Fibroblast of skin of scalp (primary cell): Measurements from ENCODE around the gene IQSEC1. TPM values are rescaled to one million over a fixed set of nuclear protein-coding genes. Genes with fewer than 3 reads are reported as not detected.
A peak's percentile ranks its signal among the peaks of the same experiment; 100 is the strongest.

Source experiments
- DNase-seq: peaks from one replicate; pipeline ENCODE4 v3.0.0-alpha.2; 2013
- polyA plus RNA-seq, 2 experiments: library from polyadenylated mRNA; unstranded; fragments of 120-200 nt; gene quantifications; one replicate each; pipeline ENCODE4 v1.2.1, GENCODE V29; 2013; ENCODE audit not compliant: insufficient read length in 2 of 2

IQSEC1 gene
- polyA plus RNA-seq (2013, experiment 1 of 2; ENCODE audit: insufficient read length) = 15.7 TPM
- 17.1 TPM for polyA plus RNA-seq (2013, experiment 2 of 2; ENCODE audit: insufficient read length)

- DNase-seq = peak; percentile 43
Observed at GRCh38 chr3:13073326-13074005, at the start of gene IQSEC1. Gene IQSEC1, minus strand, starts transcription at chr3:13073429. Its CDS starts 415 bp downstream, at chr3:13073014.

GRCh38 chr3:13122081-13123012 is 49.1 kb upstream of the IQSEC1 start:
- no peak for DNase-seq

GRCh38 chr3:13121553-13122001 is 48.3 kb upstream of the IQSEC1 start:
- no peak for DNase-seq

- no peak for DNase-seq
Observed at GRCh38 chr3:13120928-13121552, 47.8 kb upstream of the IQSEC1 start.

GRCh38 chr3:13120289-13120927 is 47.2 kb upstream of the IQSEC1 start:
- DNase-seq = no peak

GRCh38 chr3:13119471-13120220 is 46.4 kb upstream of the IQSEC1 start:
- no peak for DNase-seq

- no peak for DNase-seq
Observed at GRCh38 chr3:13116426-13116825, 43.2 kb upstream of the IQSEC1 start.

GRCh38 chr3:13115991-13116390 is 42.8 kb upstream of the IQSEC1 start:
- DNase-seq = no peak

GRCh38 chr3:13115576-13115910 is 42.3 kb upstream of the IQSEC1 start:
- DNase-seq = no peak

GRCh38 chr3:13114811-13115575 is 41.8 kb upstream of the IQSEC1 start:
- DNase-seq = no peak

GRCh38 chr3:13113346-13114330 is 40.4 kb upstream of the IQSEC1 start:
- DNase-seq = no peak

GRCh38 chr3:13112521-13113345 is 39.5 kb upstream of the IQSEC1 start:
- DNase-seq = no peak

- DNase-seq = no peak
Observed at GRCh38 chr3:13111873-13112520, 38.8 kb upstream of the IQSEC1 start.

- DNase-seq = no peak
Observed at GRCh38 chr3:13111173-13111872, 38.1 kb upstream of the IQSEC1 start.

GRCh38 chr3:13110678-13111116 is 37.5 kb upstream of the IQSEC1 start:
- no peak for DNase-seq

- no peak for DNase-seq
Observed at GRCh38 chr3:13109516-13109915, 36.3 kb upstream of the IQSEC1 start.

- no peak for DNase-seq
Observed at GRCh38 chr3:13108861-13109260, 35.6 kb upstream of the IQSEC1 start.

- DNase-seq = no peak
Observed at GRCh38 chr3:13107661-13108060, 34.4 kb upstream of the IQSEC1 start.
